K562 (cell line): ENCODE results near the gene LARP4B. TPM values are rescaled to one million over a fixed set of nuclear protein-coding genes. Genes with fewer than 3 reads are reported as not detected.

Source experiments
- ARID4B ChIP-seq: sonication (generic); formaldehyde crosslinking; IDR thresholded peaks from 2 replicates; pipeline ENCODE4 v1.8.0; 2022; ENCODE audit warnings: mild to moderate bottlenecking, missing genetic modification reagents
- BMI1 ChIP-seq: fragments of 150-350 bp; IDR thresholded peaks from 2 replicates; pipeline ENCODE4 v1.6.1; 2014; ENCODE audit warnings: low read length
- DMBX1 ChIP-seq: fragments of 250-450 bp; sonication (Bioruptor Pico); IDR thresholded peaks from 2 replicates; pipeline ENCODE4 v1.8.0; 2022; ENCODE audit warnings: inconsistent platforms, mild to moderate bottlenecking, moderate library complexity, borderline replicate concordance
- E2F6 ChIP-seq, 2 experiments: IDR thresholded peaks; 2 replicates each; pipeline ENCODE4 v1.6.1; 2011; ENCODE audit warnings: borderline replicate concordance in 1 of 2, control low read depth in 1 of 2, low read depth in 1 of 2, low read length in 1 of 2, mild to moderate bottlenecking in 1 of 2, mixed read lengths in 1 of 2, moderate library complexity in 1 of 2; ENCODE audit not compliant: insufficient read depth in 1 of 2, insufficient read length in 1 of 2, poor library complexity in 1 of 2, severe bottlenecking in 1 of 2; ENCODE audit errors: extremely low read depth in 1 of 2
- MGA ChIP-seq: fragments of 450-650 bp; IDR thresholded peaks from 2 replicates; pipeline ENCODE4 v1.6.1; 2016; ENCODE audit warnings: mild to moderate bottlenecking, moderate library complexity
- RBFOX2 ChIP-seq: fragments of 200-400 bp; formaldehyde crosslinking; IDR thresholded peaks from 2 replicates; pipeline ENCODE4 v1.6.1; 2017; ENCODE audit warnings: low read depth, mild to moderate bottlenecking, low read length, moderate library complexity
- RFX7 ChIP-seq: fragments of 250-450 bp; sonication (Bioruptor Pico); IDR thresholded peaks from 2 replicates; pipeline ENCODE4 v1.5.1; 2021; ENCODE audit warnings: mild to moderate bottlenecking
- ZNF184 ChIP-seq: sonication (generic); formaldehyde crosslinking; IDR thresholded peaks from 2 replicates; pipeline ENCODE4 v1.5.0; 2020; ENCODE audit warnings: missing genetic modification reagents
- polyA plus RNA-seq, 8 experiments: library from polyadenylated mRNA; depleted of rRNA in 4 of 8; stranded (reverse) in 5 of 8; unstranded in 3 of 8; fragments of >200 nt; fragmentation: Nextera tagmentation in 2 of 8; fragmentation: Illumina TruSeq in 1 of 8; extraction: Ambion mirVana in 2 of 8; extraction: Trizol in 1 of 8; gene quantifications; 2 replicates each; pipeline versions ENCODE4 v1.2.1 to v1.2.3, GENCODE V29; 2011 to 2014; ENCODE audit warnings: inconsistent platforms in 1 of 8, missing spikeins in 1 of 8
- total RNA-seq, 7 experiments: library from RNA; depleted of rRNA in 6 of 7; stranded (reverse); fragments of >200 nt in 6 of 7; fragmentation: Illumina TruSeq in 2 of 7; extraction: Trizol in 2 of 7; gene quantifications; 2 replicates each; pipeline versions ENCODE4 v1.2.1 to v1.2.3, GENCODE V29; 2011 to 2021; ENCODE audit warnings: low replicate concordance in 1 of 7

The LARP4B gene
- total and polyA plus RNA-seq, 9 of the 15 experiments (the other 6 are each of a cell fraction or from before 2014, with no cell fraction given) = 11.8 to 130 (median 42.6) TPM

GRCh38 chr10:931326-932318, at the start of gene LARP4B (continued):
- TF ChIP-seq ARID4B (no peak), RFX7 (CRISPR knock-in tag) (no peak), RBFOX2 (peak; percentile 88), BMI1 (no peak), DMBX1 (no peak), MGA (no peak), E2F6 (IDR thresholded peaks at IDR 0.05; ENCODE audit: borderline replicate concordance in 1 of 2, extremely low read depth in 1 of 2, insufficient read depth in 1 of 2, insufficient read length in 1 of 2, low read depth in 1 of 2, low read length in 1 of 2, poor library complexity in 1 of 2, severe bottlenecking in 1 of 2) (peak; percentile 32 to 44), ZNF184 (CRISPR knock-in tag) (no peak)
